Mesenteric fat pad (tissue), 1 donor: ENCODE results near the gene LRRC1. TPM values are rescaled to one million over a fixed set of nuclear protein-coding genes. Genes with fewer than 3 reads are reported as not detected.

Experiments
- DNase-seq: peaks from one replicate; pipeline ENCODE4 v3.0.0-alpha.2; 2020; ENCODE audit warnings: low spot score
- total RNA-seq: library from RNA; stranded (reverse); fragmentation: NEBNext Ultra II Directional; extraction: Animal tissue kit (Norgen Biotek cat#: 25700); gene quantifications from one replicate; pipeline ENCODE4 v1.2.1, GENCODE V29; 2021
- donor health status: DM: yes; HTN: yes; CAD: no.

Gene LRRC1
- total RNA-seq, 1 donor from 2014 or later = 6.2 TPM

GRCh38 chr6:53845280-53846195, 50.7 kb downstream of the LRRC1 start:
- DNase-seq = no peak

- DNase-seq = no peak
Measured at GRCh38 chr6:53846250-53846649, 51.4 kb downstream of the LRRC1 start.

- no peak for DNase-seq
Measured at GRCh38 chr6:53847796-53848314, 53.0 kb downstream of the LRRC1 start.

DNA sequence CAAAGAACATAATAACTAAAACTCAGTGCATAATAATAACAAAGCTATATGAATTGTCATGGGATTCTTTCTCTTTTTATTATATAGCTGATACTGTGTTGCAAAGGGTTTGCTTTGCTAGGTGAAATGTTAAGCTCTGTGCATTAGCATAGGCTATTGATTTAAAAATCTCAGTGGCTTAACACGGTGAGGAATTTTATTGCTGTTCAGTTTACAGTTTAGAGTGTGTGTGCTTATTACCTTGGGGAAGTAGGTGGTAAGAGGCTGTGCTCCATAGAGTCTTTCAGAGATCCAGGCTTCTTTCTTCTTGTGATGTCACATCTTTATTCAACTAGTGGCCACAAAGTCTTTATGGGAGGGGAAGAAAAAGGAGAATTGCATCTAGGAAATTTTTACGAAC, 55.7 kb downstream of the LRRC1 start:
- no peak for DNase-seq

DNA sequence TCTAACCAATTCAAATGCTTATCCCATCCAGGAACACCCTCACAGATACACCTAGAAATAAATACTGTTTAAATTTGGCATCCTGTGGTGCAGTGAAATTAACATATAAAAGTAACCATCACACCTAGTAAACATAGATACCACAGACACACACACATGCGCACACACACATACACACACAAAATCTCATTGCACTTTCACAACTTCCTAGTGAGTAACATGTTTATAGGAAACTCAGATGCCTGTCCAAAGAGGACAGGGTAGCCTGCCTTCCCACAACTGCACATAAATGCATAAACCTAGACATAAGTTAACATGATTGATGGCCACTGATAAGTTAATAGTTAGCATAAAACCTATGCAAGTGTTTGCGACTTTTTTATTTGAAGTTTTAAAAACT, 56.8 kb downstream of the LRRC1 start:
- DNase-seq = no peak

GRCh38 chr6:53852805-53853204, 58.0 kb downstream of the LRRC1 start:
- no peak for DNase-seq

DNA sequence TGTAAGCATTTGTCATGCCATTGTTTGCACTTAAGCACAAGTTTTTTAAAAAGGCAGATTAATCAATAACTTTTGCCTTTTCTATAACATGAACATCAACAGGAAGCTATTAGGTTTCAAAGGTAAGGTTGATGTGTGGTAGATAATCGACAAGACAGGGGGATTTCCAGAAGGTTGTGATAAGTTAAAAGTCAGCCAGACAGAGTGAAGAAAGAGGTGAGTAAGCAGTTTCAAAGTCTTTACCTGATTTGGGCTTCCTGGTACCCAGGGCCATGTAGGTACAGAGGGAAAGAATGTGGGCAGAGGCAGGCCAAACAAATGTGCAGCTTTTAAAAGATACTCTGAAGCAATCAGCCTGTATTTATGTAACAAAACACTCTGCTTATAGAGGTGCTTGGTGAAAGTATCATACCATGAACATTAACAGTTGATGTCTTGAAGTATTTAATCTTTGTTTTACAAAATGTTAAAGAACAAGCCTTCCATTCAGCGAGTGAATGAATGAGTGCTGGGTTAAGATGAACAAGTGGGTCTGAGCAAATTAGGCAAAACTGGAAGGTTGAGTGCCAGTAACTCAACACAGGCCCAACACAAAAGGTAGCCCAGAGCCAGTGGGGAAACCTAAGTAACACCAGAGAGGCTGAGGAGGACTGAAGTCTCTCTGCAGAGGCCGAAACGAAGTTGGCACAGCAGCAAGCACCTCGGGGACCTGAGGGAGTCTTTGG, 60.2 kb downstream of the LRRC1 start:
- DNase-seq = no peak

GRCh38 chr6:53855940-53856339, 61.1 kb downstream of the LRRC1 start:
- no peak for DNase-seq

GRCh38 chr6:53857318-53858094, 62.7 kb downstream of the LRRC1 start:
- no peak for DNase-seq

GRCh38 chr6:53858196-53858595, 63.4 kb downstream of the LRRC1 start:
- DNase-seq = no peak

GRCh38 chr6:53858913-53859312, 64.1 kb downstream of the LRRC1 start:
- no peak for DNase-seq

- no peak for DNase-seq
Measured at GRCh38 chr6:53860511-53860910, 65.7 kb downstream of the LRRC1 start.

- no peak for DNase-seq
Measured at GRCh38 chr6:53861518-53861917, 66.7 kb downstream of the LRRC1 start.

- DNase-seq = no peak
Measured at GRCh38 chr6:53862662-53863462, 68.1 kb downstream of the LRRC1 start.

- DNase-seq = no peak
Measured at GRCh38 chr6:53864781-53865180, 70.0 kb downstream of the LRRC1 start.

GRCh38 chr6:53866226-53866625, 71.4 kb downstream of the LRRC1 start:
- DNase-seq = no peak

GRCh38 chr6:53868626-53869025, 73.8 kb downstream of the LRRC1 start:
- no peak for DNase-seq

- DNase-seq = no peak
Measured at GRCh38 chr6:53869964-53870363, 75.2 kb downstream of the LRRC1 start.

- DNase-seq = no peak
Measured at GRCh38 chr6:53873922-53874321, 79.1 kb downstream of the LRRC1 start.

GRCh38 chr6:53874964-53875363, 80.2 kb downstream of the LRRC1 start:
- DNase-seq = no peak

DNA sequence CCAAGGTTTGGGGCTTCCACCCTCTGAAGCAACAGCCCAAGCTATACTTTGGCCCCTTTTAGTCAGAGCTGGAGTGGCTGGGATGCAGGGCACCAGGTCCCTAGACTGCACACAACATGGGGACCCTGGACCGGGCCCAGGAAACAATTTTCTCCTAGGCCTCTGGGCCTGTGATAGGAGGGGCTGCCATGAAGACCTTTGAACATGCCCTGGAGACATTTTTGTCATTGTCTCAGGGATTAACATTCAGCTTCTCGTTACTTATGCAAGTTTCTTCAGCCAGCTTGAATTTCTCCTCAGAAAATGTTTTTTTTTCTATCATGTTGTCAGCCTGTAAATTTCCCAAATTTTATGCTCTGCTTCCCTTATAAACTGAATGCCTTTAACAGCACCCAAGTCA, 82.3 kb downstream of the LRRC1 start:
- no peak for DNase-seq
